Esophagus squamous epithelium (tissue), 4 donors: ENCODE results near the gene PPFIBP1.

Experiments used
- CTCF ChIP-seq, 6 experiments: fragments of 450-650 bp in 4 of 6; fragments of 200-600 bp in 2 of 6; sonication (generic) in 2 of 6; IDR thresholded peaks; one replicate each; pipeline ENCODE4 v1.5.1; 2016 to 2019; ENCODE audit warnings: antibody characterized with exemption in 6 of 6, mild to moderate bottlenecking in 4 of 6, moderate library complexity in 4 of 6
- POLR2A ChIP-seq, 4 donors: fragments of 450-650 bp; IDR thresholded peaks; one replicate each; pipeline ENCODE4 v1.6.1; 2017; ENCODE audit warnings: antibody characterized with exemption in 4 of 4, mild to moderate bottlenecking in 4 of 4, moderate library complexity in 3 of 4

DNA sequence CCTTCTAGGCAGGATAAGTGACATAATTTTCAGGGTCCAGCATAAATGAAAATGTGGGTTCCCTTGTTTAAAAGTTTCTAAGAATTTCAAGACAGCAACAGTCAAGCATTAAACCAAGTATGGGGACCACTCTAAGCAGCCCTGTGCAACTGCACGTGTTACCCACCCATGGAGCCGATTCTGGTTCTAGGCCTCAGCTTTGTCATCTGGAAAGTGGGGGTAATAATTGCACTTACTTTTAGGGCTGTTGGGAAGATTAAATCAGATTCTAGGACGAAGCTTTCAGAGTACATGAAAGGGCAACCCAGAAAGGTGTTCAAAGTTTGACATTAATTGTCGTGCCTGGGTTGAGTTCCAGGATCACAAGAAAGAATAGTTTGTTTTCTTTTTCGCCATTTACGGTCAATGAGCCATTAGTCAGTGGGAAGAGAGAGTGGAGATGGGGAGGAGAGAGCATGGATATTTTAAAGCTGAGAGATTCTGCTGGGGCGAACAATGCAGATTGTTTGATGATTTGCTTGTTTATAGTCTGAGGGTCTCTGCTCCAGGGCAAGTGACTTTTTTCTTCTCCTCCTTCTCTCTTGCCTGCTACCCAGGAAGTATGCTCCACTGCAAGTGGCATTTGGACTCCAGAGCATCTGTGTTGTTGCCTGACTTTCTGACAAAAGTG lies 10.7 kb upstream of the PPFIBP1 start:
- TF ChIP-seq CTCF (IDR thresholded peaks at IDR 0.05): no peak
- TF ChIP-seq POLR2A (IDR thresholded peaks at IDR 0.05): no peak
